NCI-H1417 treated with DMSO at 0.1 percent for 48 hours (cell line): ENCODE measurements around the gene NOTCH3.

Experiments used
- DNase-seq: peaks from one replicate; lab custom pipeline; 2025; lab: John Stamatoyannopoulos, UW

Gene NOTCH3

GRCh38 chr19:15161028-15161984 is 39.5 kb downstream of the NOTCH3 start:
- no peak for DNase-seq

DNA sequence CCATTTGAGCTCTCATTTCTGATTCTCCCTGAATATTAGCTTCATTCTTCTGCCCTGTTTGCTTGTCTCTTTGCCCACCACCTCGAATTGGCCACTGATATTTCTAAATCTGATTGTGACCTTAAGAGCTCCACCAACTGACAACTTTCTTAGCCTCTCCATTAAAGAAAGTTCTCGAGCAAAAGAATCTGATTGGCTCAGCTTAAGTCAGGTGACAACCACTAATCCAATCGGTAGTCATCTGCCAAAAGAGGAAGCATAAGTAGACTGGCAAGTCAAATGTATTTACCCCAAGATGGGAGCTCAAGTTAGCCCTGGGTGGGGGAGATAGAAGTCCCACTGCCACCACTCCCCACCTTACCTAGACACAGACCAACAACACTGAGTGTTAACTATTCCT is 41.5 kb downstream of the NOTCH3 start:
- no peak for DNase-seq

GRCh38 chr19:15156391-15156790 is 44.4 kb downstream of the NOTCH3 start:
- no peak for DNase-seq

GRCh38 chr19:15155296-15155695 is 45.5 kb downstream of the NOTCH3 start:
- DNase-seq: no peak

DNA sequence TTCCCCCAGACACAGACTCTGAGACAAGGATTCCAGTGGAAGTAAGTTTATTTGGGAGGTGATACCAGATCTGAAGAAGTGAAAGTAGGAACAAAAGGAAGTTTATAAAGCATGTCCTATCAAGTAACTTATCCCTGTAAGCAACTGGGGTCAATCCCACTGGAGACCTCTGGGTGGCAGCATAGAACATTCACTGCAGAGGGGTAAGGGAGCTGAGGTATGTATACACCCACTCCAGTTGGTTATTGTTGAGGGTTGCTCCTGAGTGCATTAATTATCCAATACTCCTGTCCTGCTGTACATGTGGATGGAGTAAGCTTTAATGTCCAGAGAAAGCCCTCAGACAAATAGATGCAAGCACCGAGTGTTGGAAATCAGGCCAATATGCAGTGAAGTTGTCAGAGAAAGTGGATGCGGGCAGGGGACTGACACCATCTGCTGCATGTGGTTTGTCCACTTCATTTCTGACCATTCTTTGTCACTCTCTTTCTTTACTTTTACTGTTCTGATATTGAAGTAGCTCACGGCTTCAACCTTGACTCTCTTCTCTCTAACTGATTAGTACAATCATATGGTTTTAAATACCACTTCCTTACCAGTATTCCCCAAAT is 46.7 kb downstream of the NOTCH3 start:
- no peak for DNase-seq

- DNase-seq: no peak
These were observed 51.1 kb downstream of the NOTCH3 start for GRCh38 chr19:15149737-15150136.

GRCh38 chr19:15147090-15147489 is 53.7 kb downstream of the NOTCH3 start:
- DNase-seq: no peak

DNA sequence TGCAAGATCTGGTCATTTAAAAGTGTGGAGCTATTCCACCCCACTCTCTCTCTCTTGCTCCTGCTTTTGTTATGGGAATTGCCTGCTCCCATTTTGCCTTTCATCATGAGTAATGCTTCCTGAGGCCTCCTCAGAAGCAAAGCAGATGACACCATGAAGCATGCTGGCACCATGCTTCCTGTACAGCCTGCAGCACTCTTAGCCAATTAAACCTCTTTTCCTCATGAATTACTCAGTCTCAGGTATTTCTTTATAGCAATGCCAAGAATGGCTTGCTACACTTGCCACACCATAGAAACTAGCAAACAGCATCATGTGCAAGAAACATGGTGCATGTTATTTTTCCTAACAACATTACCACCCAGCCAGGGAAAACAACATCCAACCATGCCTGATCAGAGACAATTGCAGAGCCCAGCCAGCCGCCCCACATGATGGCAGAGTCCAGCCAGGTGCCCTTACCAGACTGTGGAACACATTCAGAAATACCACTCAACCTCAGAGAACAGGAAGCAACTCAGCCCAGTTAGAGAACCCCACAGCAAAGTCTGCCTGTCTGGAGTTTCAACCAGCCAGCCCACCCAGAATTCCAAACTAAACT is 56.6 kb downstream of the NOTCH3 start:
- no peak for DNase-seq

DNA sequence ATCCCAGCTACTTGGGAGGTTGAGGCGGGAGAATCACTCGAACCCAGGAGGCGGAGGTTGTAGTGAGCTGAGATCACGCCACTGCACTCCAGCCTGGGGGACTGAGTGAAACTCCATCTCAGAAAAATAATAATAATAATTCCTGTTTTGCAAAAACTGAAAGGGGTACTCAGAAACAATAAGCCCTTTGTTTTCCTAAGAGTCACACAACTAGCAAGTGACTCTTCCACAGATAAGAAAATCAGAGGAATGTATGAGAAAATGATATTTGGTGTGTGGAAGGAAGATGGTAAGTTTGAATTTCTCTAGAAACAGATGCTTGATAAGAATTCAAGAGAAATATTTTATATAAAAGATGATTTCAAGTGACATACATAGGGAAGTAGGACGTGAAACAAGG is 58.5 kb downstream of the NOTCH3 start:
- DNase-seq: no peak

- no peak for DNase-seq
These were observed 59.7 kb downstream of the NOTCH3 start for GRCh38 chr19:15141143-15141542.

GRCh38 chr19:15138427-15138826 is 62.4 kb downstream of the NOTCH3 start:
- DNase-seq: no peak

- no peak for DNase-seq
These were observed 63.0 kb downstream of the NOTCH3 start for GRCh38 chr19:15137777-15138176.

DNA sequence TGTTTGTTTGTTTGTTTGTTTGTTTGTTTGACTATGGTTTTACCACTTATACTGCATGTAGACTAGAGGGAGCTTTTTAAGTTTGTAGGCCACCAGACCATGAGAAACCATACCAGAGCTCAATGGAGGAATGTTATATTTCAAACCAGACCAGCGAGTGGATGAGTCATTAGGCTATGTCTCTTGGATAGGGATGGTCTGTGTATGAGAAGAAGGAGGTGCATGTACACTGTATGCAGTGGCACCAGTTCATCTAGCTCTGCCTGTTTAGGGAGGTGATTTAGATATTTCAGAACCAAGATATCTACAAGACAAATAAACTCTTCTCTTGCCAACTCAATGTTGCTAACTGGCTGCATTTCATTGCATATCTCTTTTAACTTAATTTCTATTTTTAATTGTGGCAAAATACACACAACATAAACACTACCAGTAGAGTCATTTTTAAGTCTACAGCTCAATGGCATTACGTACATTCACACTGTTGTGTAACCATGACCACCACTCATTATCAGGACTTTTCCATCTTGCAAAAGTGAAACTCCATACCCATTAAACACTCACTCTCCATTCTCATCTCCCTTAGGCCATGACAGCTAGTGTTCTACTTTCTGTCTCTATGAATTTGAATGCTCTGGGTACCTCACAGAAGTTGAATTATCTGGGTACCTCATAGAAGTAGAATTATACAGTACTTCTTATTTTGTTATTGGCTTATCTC is 64.4 kb downstream of the NOTCH3 start:
- no peak for DNase-seq

GRCh38 chr19:15129856-15130585 is 70.8 kb downstream of the NOTCH3 start:
- no peak for DNase-seq

DNA sequence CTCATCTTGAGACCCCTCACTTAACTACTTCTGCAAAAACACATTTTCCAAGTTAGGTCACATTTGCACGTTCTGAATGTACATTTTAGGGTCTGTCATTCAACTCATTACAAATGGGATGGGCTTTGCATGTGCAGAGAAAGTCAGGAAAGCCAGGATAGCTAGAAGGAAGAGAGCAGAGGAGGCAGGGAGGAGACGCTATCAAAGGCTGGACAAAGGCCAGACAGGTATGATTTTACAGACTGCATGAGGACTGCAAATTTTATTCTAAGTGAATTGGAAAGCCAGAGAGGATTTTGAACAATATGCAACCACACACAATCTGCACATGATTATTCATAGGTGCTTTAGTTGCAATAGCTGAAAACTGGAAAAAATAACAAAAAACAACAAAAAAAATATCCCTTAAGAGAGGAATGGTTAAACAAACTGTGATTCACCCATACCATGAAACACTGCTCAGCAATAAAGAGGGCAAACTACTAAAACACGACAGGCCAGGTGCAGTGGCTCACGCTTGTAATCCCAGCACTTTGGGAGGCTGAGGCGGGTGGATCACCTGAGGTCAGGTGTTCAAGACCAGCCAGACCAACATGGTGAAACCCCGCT is 72.5 kb downstream of the NOTCH3 start:
- DNase-seq: no peak

GRCh38 chr19:15126131-15126910 is 74.5 kb downstream of the NOTCH3 start:
- DNase-seq: no peak

GRCh38 chr19:15125232-15126067 is 75.3 kb downstream of the NOTCH3 start:
- peak; percentile 96 for DNase-seq

DNA sequence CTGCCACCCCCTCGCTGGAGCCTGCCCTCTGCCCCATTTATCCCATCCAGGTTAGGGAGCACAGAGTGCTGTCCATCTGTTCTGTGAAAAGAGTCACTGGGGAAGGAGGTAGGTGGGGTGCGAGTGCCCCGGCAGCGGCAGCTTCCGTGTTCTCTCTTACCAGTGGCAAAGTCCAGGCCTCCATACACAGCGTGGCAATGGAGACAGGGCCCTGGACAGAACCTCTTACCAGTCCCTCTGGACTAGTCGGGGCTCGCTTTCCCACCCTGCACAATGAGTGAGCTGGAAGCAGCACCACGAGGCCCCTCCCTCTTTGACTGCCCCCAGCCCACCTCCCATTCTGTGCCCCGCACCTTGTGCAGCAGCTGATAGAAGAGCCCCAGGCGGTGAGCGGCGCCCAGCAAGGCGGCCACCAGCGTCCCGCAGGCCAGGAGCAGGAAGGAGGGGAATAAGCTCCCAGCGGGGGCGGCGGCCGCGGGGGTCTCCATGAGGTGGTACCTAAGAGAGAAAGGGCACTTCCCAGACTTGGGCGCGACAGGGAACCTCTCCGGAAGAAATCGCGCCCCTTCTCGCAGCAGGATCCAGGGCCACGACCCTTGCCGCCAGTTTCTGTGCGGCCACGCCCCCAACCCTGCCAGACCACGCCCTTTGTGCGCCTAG is 76.1 kb downstream of the NOTCH3 start:
- DNase-seq: peak; percentile 43

- no peak for DNase-seq
These were observed 76.9 kb downstream of the NOTCH3 start for GRCh38 chr19:15123900-15124299.
